ENCODE results near the gene CRTAC1.

Gene CRTAC1

GRCh38 chr10:97896756-97897358 is 133.6 kb downstream of the CRTAC1 start:
- no peak for DNase-seq (ENCODE audit: low spot score)

DNA sequence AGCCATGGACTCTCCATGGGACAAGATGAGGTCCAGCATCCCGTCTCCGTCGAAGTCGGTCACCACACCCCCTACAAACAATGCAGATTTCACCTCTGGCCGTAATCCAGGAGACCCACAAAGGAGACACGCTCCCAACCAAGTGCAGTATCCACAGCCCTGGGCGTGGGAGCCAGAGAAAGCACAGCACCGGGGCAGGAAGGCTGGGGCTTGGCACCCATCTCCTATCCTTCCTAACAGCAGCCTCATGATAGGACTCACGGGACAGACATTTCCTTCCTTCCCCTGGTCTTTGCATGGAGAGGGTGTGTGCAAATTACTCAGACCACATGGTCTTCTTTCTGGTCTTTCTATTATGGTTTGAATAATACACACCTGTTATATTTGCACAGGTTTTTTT is 134.5 kb downstream of the CRTAC1 start:
- DNase-seq (ENCODE audit: low spot score): no peak

- no peak for DNase-seq (ENCODE audit: low spot score)
Observed at GRCh38 chr10:97895084-97895483, 135.3 kb downstream of the CRTAC1 start.

DNA sequence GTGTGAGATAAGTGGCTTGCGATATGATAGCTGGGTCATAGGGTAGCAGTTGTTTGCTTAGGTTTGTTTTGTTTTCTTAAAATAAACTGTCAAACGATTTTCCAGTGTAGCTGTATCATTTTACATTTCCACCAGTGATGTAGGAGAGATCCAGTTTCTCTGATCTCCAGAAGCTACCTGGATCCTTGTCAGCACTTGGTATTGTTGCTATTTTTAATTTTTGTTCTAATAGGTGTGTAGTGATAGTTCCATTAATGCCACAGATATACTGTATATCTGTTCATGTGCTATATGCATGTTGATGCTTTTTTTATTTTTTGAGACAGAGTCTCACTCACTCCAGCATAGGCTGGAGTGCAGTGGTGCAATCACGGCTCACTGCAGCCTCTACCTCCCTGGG is 136.3 kb downstream of the CRTAC1 start:
- DNase-seq (ENCODE audit: low spot score): no peak

GRCh38 chr10:97892939-97893338 is 137.5 kb downstream of the CRTAC1 start:
- no peak for DNase-seq (ENCODE audit: low spot score)

- DNase-seq (ENCODE audit: low spot score): no peak
Observed at GRCh38 chr10:97892506-97892905, 137.9 kb downstream of the CRTAC1 start.

DNA sequence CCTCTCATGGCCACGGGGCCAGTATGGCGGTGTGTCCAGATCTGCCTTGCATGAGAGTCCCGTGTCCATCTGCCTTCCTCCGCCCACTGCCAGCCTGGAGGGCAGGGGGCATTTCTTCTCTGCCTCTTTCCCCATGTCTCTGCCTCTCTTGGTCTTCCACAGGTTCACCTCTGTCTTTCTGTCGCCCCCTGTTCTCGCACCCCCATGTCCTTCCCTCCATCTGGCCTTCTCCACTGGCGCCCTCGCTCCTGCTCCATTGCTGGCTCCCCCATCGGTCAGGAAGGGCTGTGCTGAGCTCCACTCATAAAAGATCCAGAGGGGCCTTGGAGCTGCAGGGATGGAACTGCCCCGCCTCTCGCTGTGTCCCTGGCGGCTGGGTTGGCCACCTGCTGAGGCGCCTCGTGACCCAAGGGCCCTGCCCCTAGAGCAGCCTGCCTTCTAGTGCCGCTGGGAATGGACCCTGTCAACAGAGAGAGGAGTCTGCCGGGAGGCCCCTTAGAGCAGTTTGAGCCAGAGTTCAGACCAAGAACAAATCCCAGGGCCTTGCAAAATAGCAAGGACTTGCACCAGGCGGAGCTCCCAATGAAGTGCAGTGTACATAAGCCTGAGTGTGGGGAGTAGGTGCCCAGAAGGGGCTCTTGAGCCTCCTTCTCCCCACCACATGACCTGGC is 138.8 kb downstream of the CRTAC1 start:
- DNase-seq (ENCODE audit: low spot score): no peak

GRCh38 chr10:97889461-97890265 is 140.8 kb downstream of the CRTAC1 start:
- no peak for DNase-seq (ENCODE audit: low spot score)

DNA sequence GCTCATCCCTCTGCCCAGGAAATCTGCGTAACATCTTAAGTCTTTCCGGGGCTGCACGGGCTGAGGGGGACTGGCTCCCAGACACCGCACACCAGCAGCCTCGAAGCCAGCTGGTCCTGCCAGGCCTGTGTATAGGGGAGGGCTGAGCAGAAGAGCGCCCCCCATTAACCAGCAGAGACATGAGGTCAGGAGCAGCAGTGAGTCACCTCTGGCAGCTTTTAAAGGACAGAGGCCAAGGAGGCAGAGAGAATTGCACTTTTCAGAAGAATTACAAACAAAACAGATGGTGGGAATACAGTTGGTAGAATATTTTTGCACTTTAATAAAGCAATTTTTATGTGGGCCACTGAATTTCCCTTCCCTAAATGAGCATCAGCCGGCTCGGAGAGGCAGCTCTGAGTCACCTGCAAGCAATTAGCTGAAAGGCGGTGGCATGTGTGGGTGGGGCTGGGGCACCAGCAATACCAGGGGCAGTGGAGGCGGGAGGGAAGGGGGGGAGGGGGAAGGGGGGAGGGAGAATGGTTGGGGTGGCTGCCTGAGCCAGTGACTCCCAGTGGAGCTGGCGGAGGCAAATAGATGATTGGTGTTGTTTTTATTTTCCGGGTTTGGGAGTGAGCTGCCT is 141.7 kb downstream of the CRTAC1 start:
- no peak for DNase-seq (ENCODE audit: low spot score)

- DNase-seq (ENCODE audit: low spot score): no peak
Observed at GRCh38 chr10:97888134-97888533, 142.3 kb downstream of the CRTAC1 start.

- DNase-seq (ENCODE audit: low spot score): no peak
Observed at GRCh38 chr10:97887399-97887798, 143.0 kb downstream of the CRTAC1 start.

DNA sequence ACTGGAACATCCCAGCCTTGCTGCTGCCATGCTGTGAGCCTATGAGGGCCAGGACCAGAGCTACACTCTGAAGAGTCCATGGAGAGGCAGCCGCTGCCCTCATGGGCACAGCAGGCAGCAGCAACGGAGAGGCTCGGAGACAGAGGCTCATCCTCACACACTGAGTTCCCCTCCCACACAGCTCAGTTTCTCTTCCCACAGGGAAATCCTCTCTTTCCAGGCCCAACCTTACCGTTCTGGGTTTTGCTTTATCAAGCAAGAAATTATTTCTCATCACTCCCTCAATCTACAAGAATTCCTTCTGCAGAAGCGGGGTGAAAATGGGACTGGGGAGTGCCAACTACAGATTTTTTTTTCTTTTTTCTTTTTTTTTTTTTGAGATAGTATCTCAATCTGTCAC is 144.1 kb downstream of the CRTAC1 start:
- DNase-seq (ENCODE audit: low spot score): no peak

- no peak for DNase-seq (ENCODE audit: low spot score)
Observed at GRCh38 chr10:97883092-97883485, 147.3 kb downstream of the CRTAC1 start.

GRCh38 chr10:97882142-97883091 is 148.0 kb downstream of the CRTAC1 start:
- no peak for DNase-seq (ENCODE audit: low spot score)

GRCh38 chr10:97880109-97880508 is 150.3 kb downstream of the CRTAC1 start:
- no peak for DNase-seq (ENCODE audit: low spot score)

GRCh38 chr10:97879241-97879640 is 151.2 kb downstream of the CRTAC1 start:
- DNase-seq (ENCODE audit: low spot score): no peak

GRCh38 chr10:97876402-97876801 is 154.0 kb downstream of the CRTAC1 start:
- no peak for DNase-seq (ENCODE audit: low spot score)

DNA sequence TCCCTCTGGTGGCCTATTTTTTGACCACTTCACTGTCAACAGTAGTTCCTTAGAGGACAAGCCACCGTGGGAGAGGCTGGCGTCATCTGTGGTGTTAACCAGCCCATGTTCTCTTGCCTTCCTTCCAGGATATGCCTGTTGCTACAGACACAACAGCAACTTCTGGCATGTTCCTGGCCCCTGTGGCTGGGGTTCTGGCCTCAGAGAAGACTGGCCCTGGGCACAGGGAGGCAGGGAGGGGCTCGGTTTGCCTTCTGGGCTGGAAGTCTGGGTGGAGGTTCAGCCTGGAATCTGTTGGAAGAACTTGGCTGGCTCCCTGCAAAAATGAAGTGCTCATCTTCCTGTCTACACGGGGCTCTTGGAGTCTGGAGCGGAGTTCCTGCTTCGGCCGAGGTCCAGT is 155.0 kb downstream of the CRTAC1 start:
- DNase-seq (ENCODE audit: low spot score): no peak

GRCh38 chr10:97874332-97874731 is 156.1 kb downstream of the CRTAC1 start:
- no peak for DNase-seq (ENCODE audit: low spot score)

GRCh38 chr10:97873569-97873968 is 156.9 kb downstream of the CRTAC1 start:
- DNase-seq (ENCODE audit: low spot score): no peak

- DNase-seq (ENCODE audit: low spot score): no peak
Observed at GRCh38 chr10:97870990-97871389, 159.4 kb downstream of the CRTAC1 start.
